ENCODE data around the gene L1CAM.
A peak's percentile ranks its signal among the peaks of the same experiment; 100 is the strongest.

Gene L1CAM

DNA sequence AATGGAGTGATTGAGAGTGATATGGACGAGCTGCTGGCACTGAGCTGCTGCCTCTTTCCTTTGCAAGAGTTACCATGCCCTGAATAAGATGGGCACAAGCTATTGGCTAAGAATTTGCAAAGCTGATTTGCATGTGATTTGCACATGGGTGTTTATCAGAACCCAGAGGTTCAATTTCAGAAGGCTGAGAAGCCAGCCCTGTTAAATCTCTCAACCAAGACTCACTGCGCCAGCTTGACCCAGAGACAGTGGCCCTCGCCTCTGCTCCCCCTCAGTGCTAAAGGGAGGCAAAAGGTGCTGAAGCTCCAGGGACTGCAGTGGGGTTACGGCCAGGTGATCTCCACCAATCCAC, 39.4 kb upstream of the L1CAM start:
- Histone ChIP-seq H3K4me1 (ENCODE audit: control extremely low read depth in 1 of 4, control insufficient read depth in 4 of 4, insufficient read depth in 4 of 4, low read length in 3 of 4) (peaks cover 9 to 78% (median 69%) of the 10 kb centered on the region in 4 experiments), H3K4me3 (ENCODE audit: control insufficient read depth in 1 of 7, extremely low read depth in 1 of 7, insufficient read depth in 4 of 7, low read depth in 2 of 7, low read length in 6 of 7) (peak overlapping the region; percentile 43 to 82 (median 72)), H3K27me3 (replicated peaks in 2 of 5; ENCODE audit: control insufficient read depth in 4 of 5, insufficient read depth in 5 of 5, low read length in 4 of 5) (peaks cover 0 to 22% (median 0%) of the 10 kb centered on the region in 5 experiments), H3K27ac (ENCODE audit: insufficient read depth in 1 of 2, low read depth in 1 of 2, low read length in 2 of 2, poor library complexity in 1 of 2, severe bottlenecking in 2 of 2) (peak overlapping the region in 1 of 2 experiments; percentile 79), H3K36me3 (ENCODE audit: control insufficient read depth in 4 of 4, insufficient read depth in 4 of 4, low read length in 3 of 4) (peaks cover 0 to 25% (median 10%) of the 10 kb centered on the region in 4 experiments), H3K9me3 (ENCODE audit: control extremely low read depth in 1 of 5, control insufficient read depth in 4 of 5, insufficient read depth in 2 of 5, low read depth in 1 of 5, low read length in 4 of 5) (no peaks in the 10 kb centered on the region)
- CTCF ChIA-PET = interaction anchor here (0.8 to 19.1 kb wide), 10 partner anchors 8 to 162 kb away, joined by 3 to 482 read pairs (median 4); partner anchors contain the start of genes HCFC1 and RENBP
- DNase-seq = no peak
- POLR2A ChIA-PET = interaction anchor here (1.0 to 3.2 kb wide), 5 partner anchors 13 to 47 kb away, joined by 3 to 20 read pairs (median 3); partner anchors contain the start of gene HCFC1
- 52% methylated on average over 3 of the region's 4 CpGs for WGBS (ENCODE audit: insufficient coverage)

DNA sequence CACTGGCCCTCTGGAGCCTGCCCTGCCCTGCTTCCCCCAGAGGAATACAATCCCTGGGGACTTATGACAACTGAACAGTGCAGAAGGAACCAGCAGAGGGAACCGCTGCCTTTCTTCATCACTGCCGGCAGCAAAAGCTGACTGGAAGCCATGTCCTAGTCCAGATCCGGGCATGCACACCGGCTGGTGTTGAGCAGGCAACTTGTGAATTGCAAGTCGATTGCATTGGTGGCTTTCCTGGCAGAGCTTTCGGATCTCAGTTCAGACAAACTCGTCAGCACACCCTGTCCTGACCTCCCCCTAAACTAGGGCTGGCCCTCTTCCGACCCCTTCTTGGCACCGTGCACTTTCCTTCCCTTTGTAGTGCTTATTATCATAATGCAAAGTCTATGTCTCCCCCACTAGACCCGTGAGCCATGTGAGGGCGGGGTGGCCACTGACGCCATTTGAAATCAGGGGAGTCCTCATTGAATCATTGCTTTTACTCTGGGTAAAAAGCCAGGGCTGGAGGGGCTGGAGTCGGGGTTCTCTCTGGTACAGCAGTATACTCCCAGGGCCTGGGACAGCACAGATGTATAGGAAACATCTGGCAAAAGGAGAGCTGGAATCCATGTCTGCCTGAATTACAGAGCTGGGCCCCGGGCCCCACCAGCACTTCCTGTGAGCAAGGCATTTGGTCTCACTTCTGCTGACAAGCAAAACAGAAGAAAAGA, 38.3 kb upstream of the L1CAM start:
- Histone ChIP-seq H3K9me3 (ENCODE audit: control extremely low read depth in 1 of 5, control insufficient read depth in 4 of 5, insufficient read depth in 2 of 5, low read depth in 1 of 5, low read length in 4 of 5) (no peaks in the 10 kb centered on the region), H3K36me3 (ENCODE audit: control insufficient read depth in 4 of 4, insufficient read depth in 4 of 4, low read length in 3 of 4) (peaks cover 0 to 23% (median 10%) of the 10 kb centered on the region in 4 experiments), H3K4me1 (ENCODE audit: control extremely low read depth in 1 of 4, control insufficient read depth in 4 of 4, insufficient read depth in 4 of 4, low read length in 3 of 4) (peaks cover 9 to 70% (median 66%) of the 10 kb centered on the region in 4 experiments), H3K27ac (ENCODE audit: insufficient read depth in 1 of 2, low read depth in 1 of 2, low read length in 2 of 2, poor library complexity in 1 of 2, severe bottlenecking in 2 of 2) (peak overlapping the region in 1 of 2 experiments; percentile 79), H3K4me3 (ENCODE audit: control insufficient read depth in 1 of 7, extremely low read depth in 1 of 7, insufficient read depth in 4 of 7, low read depth in 2 of 7, low read length in 6 of 7) (peak overlapping the region in 6 of 7 experiments; percentile 64 to 82 (median 72)), H3K27me3 (replicated peaks in 2 of 5; ENCODE audit: control insufficient read depth in 4 of 5, insufficient read depth in 5 of 5, low read length in 4 of 5) (peaks cover 0 to 18% (median 0%) of the 10 kb centered on the region in 5 experiments)
- POLR2A ChIA-PET = interaction anchor here (1.1 to 3.2 kb wide), 3 partner anchors 11 to 23 kb away, joined by 3 to 20 read pairs (median 3); no protein-coding TSS in a partner anchor
- DNase-seq = peak in 2 of 3 donors; percentile 74 to 77
- WGBS (ENCODE audit: insufficient coverage) = 33% methylated on average over 13 of the region's 14 CpGs
- CTCF ChIA-PET = interaction anchor here (1.0 to 19.1 kb wide), 13 partner anchors 9 to 162 kb away, joined by 3 to 482 read pairs (median 5); partner anchors contain the start of genes HCFC1 and RENBP

- peaks cover 9 to 66% (median 57%) of the 10 kb centered on the region in 4 experiments for H3K4me1 ChIP-seq (ENCODE audit: control extremely low read depth in 1 of 4, control insufficient read depth in 4 of 4, insufficient read depth in 4 of 4, low read length in 3 of 4)
- ChIA-PET CTCF (interaction anchor here (1.0 to 19.1 kb wide), 9 partner anchors 10 to 160 kb away, joined by 3 to 482 read pairs (median 10); partner anchors contain the start of genes PLXNB3 and RENBP), POLR2A (interaction anchor here (0.6 to 3.2 kb wide), 6 partner anchors 12 to 489 kb away, joined by 3 to 20 read pairs (median 4); partner anchors contain the start of gene RENBP)
- WGBS (ENCODE audit: insufficient coverage) = 62% methylated on average over 22 of the region's 25 CpGs
- no peak for DNase-seq
- peak overlapping the region in 4 of 7 experiments; percentile 17 to 58 (median 34) for H3K4me3 ChIP-seq (ENCODE audit: control insufficient read depth in 1 of 7, extremely low read depth in 1 of 7, insufficient read depth in 4 of 7, low read depth in 2 of 7, low read length in 6 of 7)
- H3K27me3 ChIP-seq (replicated peaks in 2 of 5; ENCODE audit: control insufficient read depth in 4 of 5, insufficient read depth in 5 of 5, low read length in 4 of 5) = peaks cover 0 to 21% (median 0%) of the 10 kb centered on the region in 5 experiments
- no peak overlapping the region for H3K27ac ChIP-seq (ENCODE audit: insufficient read depth in 1 of 2, low read depth in 1 of 2, low read length in 2 of 2, poor library complexity in 1 of 2, severe bottlenecking in 2 of 2)
- H3K9me3 ChIP-seq (ENCODE audit: control extremely low read depth in 1 of 5, control insufficient read depth in 4 of 5, insufficient read depth in 2 of 5, low read depth in 1 of 5, low read length in 4 of 5) = no peaks in the 10 kb centered on the region
- peaks cover 0 to 31% (median 16%) of the 10 kb centered on the region in 4 experiments for H3K36me3 ChIP-seq (ENCODE audit: control insufficient read depth in 4 of 4, insufficient read depth in 4 of 4, low read length in 3 of 4)
These were observed 37.2 kb upstream of the L1CAM start for GRCh38 chrX:153922932-153923857.

- Histone ChIP-seq H3K27me3 (replicated peaks in 2 of 5; ENCODE audit: control insufficient read depth in 4 of 5, insufficient read depth in 5 of 5, low read length in 4 of 5) (peaks cover 0 to 21% (median 0%) of the 10 kb centered on the region in 5 experiments), H3K27ac (ENCODE audit: insufficient read depth in 1 of 2, low read depth in 1 of 2, low read length in 2 of 2, poor library complexity in 1 of 2, severe bottlenecking in 2 of 2) (no peak overlapping the region), H3K4me1 (ENCODE audit: control extremely low read depth in 1 of 4, control insufficient read depth in 4 of 4, insufficient read depth in 4 of 4, low read length in 3 of 4) (peaks cover 9 to 55% (median 47%) of the 10 kb centered on the region in 4 experiments), H3K4me3 (ENCODE audit: control insufficient read depth in 1 of 7, extremely low read depth in 1 of 7, insufficient read depth in 4 of 7, low read depth in 2 of 7, low read length in 6 of 7) (peak overlapping the region in 4 of 7 experiments; percentile 31 to 55 (median 36)), H3K36me3 (ENCODE audit: control insufficient read depth in 4 of 4, insufficient read depth in 4 of 4, low read length in 3 of 4) (peaks cover 0 to 39% (median 19%) of the 10 kb centered on the region in 4 experiments), H3K9me3 (ENCODE audit: control extremely low read depth in 1 of 5, control insufficient read depth in 4 of 5, insufficient read depth in 2 of 5, low read depth in 1 of 5, low read length in 4 of 5) (no peaks in the 10 kb centered on the region)
- 69% methylated on average over 32 of the region's 40 CpGs for WGBS (ENCODE audit: insufficient coverage)
- no peak for DNase-seq
- ChIA-PET POLR2A (no interaction called here), CTCF (interaction anchor here (1.3 to 19.1 kb wide), 7 partner anchors 10 to 169 kb away, joined by 3 to 482 read pairs (median 11); partner anchors contain the start of gene RENBP)
These were observed 35.8 kb upstream of the L1CAM start for GRCh38 chrX:153921511-153922446.

- no peak for DNase-seq
- peaks cover 9 to 48% (median 43%) of the 10 kb centered on the region in 4 experiments for H3K4me1 ChIP-seq (ENCODE audit: control extremely low read depth in 1 of 4, control insufficient read depth in 4 of 4, insufficient read depth in 4 of 4, low read length in 3 of 4)
These were observed 35.1 kb upstream of the L1CAM start for GRCh38 chrX:153921070-153921469.

More at GRCh38 chrX:153921070-153921469, 35.1 kb upstream of the L1CAM start:
- 92% methylated on average over 15 of the region's 16 CpGs for WGBS (ENCODE audit: insufficient coverage)
- no peak overlapping the region for H3K27ac ChIP-seq (ENCODE audit: insufficient read depth in 1 of 2, low read depth in 1 of 2, low read length in 2 of 2, poor library complexity in 1 of 2, severe bottlenecking in 2 of 2)
- ChIA-PET CTCF (interaction anchor here (1.3 to 19.1 kb wide), 3 partner anchors 9 to 168 kb away, joined by 3 to 482 read pairs (median 19); partner anchors contain the start of gene RENBP), POLR2A (no interaction called here)
- no peak overlapping the region for H3K4me3 ChIP-seq (ENCODE audit: control insufficient read depth in 1 of 7, extremely low read depth in 1 of 7, insufficient read depth in 4 of 7, low read depth in 2 of 7, low read length in 6 of 7)
- H3K27me3 ChIP-seq (replicated peaks in 2 of 5; ENCODE audit: control insufficient read depth in 4 of 5, insufficient read depth in 5 of 5, low read length in 4 of 5) = peaks cover 0 to 21% (median 0%) of the 10 kb centered on the region in 5 experiments
- no peaks in the 10 kb centered on the region for H3K9me3 ChIP-seq (ENCODE audit: control extremely low read depth in 1 of 5, control insufficient read depth in 4 of 5, insufficient read depth in 2 of 5, low read depth in 1 of 5, low read length in 4 of 5)
- H3K36me3 ChIP-seq (ENCODE audit: control insufficient read depth in 4 of 4, insufficient read depth in 4 of 4, low read length in 3 of 4) = peaks cover 0 to 44% (median 22%) of the 10 kb centered on the region in 4 experiments
